Measurements from ENCODE around the gene TBC1D8. TPM values are rescaled to one million over a fixed set of nuclear protein-coding genes. Genes with fewer than 3 reads are reported as not detected.

TBC1D8 gene
- polyA plus RNA-seq, 4 donors: 21.2 to 44.2 (median 30.7) TPM

GRCh38 chr2:101164021-101164420 lies 12.8 kb upstream of the TBC1D8 start:
- DNase-seq (ENCODE audit: low read depth in 4 of 4, low spot score in 3 of 4): no peak

DNA sequence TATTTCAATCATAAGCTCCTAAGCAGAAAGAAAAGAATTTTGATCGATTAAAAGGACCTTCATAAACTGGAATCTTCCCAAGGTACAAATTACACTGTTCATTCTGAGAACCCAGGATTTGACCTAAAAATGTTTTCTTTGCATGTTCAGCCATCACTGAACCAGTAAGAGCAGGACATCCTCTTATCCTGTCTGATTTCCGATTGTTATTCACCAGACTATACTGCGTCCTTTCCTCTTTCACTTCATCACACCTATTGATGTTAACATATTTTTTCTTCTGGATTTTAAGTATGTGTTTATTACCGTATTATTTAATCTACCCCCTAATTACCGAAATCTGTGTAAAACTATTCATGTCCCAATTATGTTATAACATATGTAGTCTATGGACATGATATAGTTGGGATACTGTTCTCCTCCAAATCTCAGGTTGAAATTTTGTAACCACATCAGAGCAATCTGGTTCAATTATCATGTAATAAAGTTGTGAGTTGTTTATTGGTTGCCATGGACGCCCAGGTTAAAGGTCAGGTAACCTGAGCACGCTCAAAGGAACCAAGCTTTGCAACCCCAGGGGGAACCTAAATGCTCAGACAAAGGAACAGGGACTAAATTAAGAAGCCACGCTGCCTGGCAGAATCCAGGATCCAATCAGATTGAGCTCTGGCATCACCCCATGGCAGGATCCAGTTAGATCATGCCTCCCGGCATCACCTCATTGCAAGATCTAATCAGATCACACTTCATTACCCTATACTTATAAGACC lies 11.6 kb upstream of the TBC1D8 start:
- no peak for DNase-seq (ENCODE audit: low read depth in 4 of 4, low spot score in 3 of 4)

GRCh38 chr2:101161658-101162057 lies 10.5 kb upstream of the TBC1D8 start:
- no peak for DNase-seq (ENCODE audit: low read depth in 4 of 4, low spot score in 3 of 4)

DNA sequence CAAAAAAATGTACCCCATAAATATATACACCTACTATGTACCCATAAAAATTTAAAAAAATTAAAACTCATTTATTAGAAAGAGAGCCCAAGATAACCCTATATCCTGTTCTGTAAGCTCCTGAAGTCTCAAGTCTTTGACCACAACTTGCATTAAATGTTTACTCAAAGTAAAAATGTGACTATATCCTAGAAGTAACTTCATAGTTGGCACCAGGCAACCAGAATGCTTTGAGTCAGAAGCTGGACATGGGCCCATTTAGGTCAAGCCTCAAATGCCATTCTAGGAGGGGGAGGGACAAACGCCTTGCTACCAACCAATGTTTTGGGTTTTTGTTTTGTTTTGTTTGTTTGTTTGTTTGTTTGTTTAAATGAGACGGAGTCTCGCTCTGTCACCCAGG lies 9.3 kb upstream of the TBC1D8 start:
- no peak for DNase-seq (ENCODE audit: low read depth in 4 of 4, low spot score in 3 of 4)

DNA sequence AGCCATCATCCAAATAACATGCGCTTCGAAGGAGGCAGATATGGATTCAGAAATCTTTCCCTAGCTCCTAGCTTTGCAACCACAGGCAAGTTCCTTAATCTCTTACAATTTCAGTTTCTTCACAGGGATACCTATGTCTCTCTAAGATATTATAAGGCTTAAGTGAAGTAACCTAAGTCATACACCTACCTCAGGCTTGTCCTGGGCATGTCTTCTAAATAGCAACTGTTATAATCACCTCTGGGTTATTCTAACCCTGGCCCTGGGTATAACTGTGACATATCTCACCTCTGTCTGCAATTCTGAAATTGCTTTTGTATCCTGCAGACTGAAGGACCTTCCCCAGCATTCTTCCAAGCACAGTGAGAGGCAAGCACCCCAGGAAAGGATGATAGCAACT lies 8.3 kb upstream of the TBC1D8 start:
- no peak for DNase-seq (ENCODE audit: low read depth in 4 of 4, low spot score in 3 of 4)

- no peak for DNase-seq (ENCODE audit: low read depth in 4 of 4, low spot score in 3 of 4)
Measured at GRCh38 chr2:101157272-101157671, 6.1 kb upstream of the TBC1D8 start.

DNA sequence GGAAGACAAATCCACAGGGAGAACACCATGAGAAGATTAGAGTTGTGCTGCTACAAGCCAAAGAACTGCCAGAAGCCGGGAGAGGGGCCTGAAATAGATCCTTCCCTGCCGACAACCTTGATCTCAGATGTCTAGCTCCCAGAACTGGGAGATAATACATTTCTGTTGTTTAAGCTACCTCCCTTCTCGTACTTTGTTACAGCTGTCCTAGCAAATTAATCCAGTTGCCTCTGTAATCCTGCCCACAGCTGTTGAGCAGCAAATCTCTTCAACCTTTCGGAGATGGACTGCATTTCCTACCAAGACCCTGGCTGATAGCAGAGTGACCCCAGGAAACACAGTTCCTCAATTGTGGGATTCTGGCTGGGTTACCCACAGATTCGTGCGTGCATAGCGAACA lies 2.6 kb upstream of the TBC1D8 start:
- no peak for DNase-seq (ENCODE audit: low read depth in 4 of 4, low spot score in 3 of 4)

DNA sequence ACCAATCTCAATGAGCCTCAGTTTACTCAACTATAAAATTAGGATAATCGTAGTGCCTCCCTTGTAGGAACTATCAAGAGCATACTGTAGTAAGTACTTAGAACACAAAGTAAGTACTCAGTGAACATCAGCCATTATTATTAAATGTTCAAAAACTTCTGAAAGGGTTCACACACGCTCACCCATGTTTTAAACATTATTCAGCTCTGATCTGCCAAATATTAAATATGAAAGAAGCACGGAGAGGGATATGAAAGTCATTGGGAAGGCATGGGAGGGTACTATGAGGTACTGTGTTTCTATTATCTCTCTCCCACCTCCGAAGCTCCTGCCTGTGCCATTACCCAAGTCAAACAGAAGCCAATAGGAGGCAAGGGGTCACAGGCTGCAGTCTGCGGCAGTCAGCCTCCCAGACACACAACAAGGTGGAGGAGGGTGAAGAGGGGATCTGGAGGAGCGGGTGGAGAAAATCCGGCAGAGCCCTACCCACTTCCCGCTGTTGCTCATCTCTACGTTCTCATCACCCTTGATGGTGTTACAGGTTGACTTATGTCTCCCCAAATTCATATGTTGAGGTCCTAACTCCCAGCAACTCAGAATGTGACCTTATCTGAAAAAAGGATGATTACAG lies 2.0 kb upstream of the TBC1D8 start:
- DNase-seq (ENCODE audit: low read depth in 4 of 4, low spot score in 3 of 4): no peak

DNA sequence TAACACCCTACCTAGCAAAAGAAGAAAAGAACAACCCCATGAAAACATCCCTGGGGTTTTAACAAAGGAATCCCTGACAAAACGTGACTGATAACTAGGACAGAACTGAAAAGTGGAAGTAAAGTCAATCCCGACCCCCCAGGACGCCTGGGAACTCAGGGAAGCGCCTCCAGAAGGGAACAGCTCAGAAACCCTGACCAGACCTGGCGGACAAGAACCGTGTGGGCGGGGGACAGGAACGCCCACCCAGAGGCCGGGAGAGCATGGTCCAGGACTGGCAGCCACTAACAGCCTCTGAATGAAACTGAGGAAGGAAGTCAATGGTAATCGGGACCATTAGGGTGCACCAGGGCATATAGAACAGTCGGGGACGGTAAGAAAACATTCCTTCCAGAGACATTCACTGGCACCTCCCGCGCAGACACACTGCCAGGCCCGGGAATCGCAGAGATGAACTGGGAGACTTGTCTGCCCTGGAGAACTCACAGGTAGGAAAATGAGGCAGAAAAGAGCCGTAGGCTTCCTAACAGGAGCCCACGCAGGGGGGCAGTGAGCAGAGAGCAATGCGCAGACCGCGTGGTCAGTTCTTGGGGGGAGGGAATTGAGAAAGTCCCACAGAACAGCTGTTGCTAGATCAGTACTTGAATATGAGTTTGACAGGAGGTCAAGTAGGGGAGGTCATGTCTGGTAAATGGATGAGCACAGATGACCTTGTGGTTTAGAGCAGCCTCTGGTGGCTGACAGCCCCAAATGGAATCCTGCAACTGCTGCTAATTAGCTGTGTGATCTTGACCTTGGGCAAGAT lies 1.3 kb upstream of the TBC1D8 start:
- DNase-seq (ENCODE audit: low read depth in 4 of 4, low spot score in 3 of 4): peak in 2 of 4 donors; percentile 40 to 54

DNA sequence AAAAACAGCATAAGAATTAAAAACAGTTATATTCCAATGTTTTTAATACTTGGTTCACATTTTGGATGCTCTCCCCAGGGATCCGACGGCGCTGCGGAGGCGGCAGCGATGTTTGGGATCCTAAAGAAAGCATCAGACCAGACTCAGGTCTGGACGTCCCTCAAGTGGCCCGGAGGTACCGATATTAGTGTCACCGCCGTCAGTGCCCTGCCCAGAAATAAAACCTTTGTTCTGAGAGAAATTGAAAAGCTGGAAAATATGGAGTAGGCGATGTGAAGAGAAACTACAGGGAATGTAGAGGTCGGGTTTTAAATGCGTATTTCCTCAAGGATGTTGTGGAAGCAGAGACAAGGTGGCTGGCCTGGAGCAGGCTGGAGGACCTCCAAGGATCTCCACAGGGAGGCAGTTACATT lies 683 bp upstream of the TBC1D8 start:
- DNase-seq (ENCODE audit: low read depth in 4 of 4, low spot score in 3 of 4): peak in 1 of 4 donors; percentile 18

DNA sequence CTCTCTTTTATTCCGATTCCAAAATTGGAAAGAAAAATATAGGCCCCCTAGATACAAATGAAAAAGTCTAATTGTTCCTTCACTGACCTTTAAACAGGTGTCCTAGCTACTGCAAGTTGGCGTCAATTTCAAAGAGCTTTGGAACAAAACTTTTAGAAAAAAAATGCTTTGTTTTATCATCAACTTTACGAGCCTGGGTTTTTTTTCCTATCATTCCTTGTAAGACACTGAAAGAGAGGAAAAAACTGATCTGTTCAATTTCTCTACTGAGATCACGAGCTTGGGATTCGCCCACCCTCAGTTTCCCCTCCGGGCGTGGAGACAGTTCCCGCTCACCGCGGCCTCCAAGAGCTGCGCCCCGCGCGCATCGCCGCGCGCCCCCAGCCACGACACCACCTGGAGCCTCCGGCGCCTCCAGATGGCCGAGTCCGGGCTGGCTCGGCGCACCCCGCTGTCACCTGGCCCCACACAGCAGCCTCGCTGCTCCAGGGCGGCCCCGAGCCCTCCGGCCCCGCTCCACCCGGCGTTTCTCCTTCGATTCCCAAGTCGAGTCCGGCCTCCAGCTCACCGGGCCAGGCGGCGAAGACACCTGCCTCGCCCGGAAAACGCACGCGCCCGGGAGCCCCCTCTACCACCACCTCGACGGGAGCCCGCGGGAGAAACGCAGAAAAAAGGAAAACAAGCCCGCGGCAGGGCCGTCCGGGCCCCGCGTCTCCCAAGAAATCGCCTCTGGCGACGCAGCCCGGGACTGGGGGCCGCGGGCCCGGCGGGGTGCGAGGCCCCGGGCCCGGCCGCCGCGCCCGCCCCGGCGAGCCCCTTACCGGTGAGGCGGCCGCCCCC lies 656 bp downstream of the TBC1D8 start:
- DNase-seq (ENCODE audit: low read depth in 4 of 4, low spot score in 3 of 4): peak in 1 of 4 donors; percentile 14

GRCh38 chr2:101149241-101150192 lies 1.7 kb downstream of the TBC1D8 start:
- peak in 1 of 4 donors; percentile 3 for DNase-seq (ENCODE audit: low read depth in 4 of 4, low spot score in 3 of 4)

- no peak for DNase-seq (ENCODE audit: low read depth in 4 of 4, low spot score in 3 of 4)
Measured at GRCh38 chr2:101148777-101149176, 2.4 kb downstream of the TBC1D8 start.

GRCh38 chr2:101147971-101148370 lies 3.2 kb downstream of the TBC1D8 start:
- no peak for DNase-seq (ENCODE audit: low read depth in 4 of 4, low spot score in 3 of 4)

DNA sequence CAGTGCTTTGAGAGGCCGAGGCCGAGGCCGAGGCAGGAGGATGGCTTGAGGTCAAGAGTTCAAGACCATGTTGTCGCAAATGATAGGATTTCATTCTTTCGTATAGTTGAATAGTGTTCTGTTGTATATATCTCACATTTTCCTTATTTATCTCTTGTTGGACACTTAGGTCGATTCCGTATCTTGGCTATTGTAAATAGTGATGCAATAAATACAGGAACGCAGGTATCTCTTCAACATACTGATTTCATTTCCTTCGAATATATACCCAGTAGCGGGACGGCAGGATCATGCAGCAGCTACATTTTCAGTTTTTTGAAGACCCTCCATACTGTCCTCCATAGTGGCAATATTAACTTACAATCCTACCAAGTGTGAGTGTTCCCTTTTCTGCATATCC lies 4.1 kb downstream of the TBC1D8 start:
- DNase-seq (ENCODE audit: low read depth in 4 of 4, low spot score in 3 of 4): no peak

- no peak for DNase-seq (ENCODE audit: low read depth in 4 of 4, low spot score in 3 of 4)
Measured at GRCh38 chr2:101146535-101146934, 4.6 kb downstream of the TBC1D8 start.

- no peak for DNase-seq (ENCODE audit: low read depth in 4 of 4, low spot score in 3 of 4)
Measured at GRCh38 chr2:101145406-101145805, 5.8 kb downstream of the TBC1D8 start.

GRCh38 chr2:101142163-101142562 lies 9.0 kb downstream of the TBC1D8 start:
- DNase-seq (ENCODE audit: low read depth in 4 of 4, low spot score in 3 of 4): no peak

GRCh38 chr2:101140978-101141655 lies 10.1 kb downstream of the TBC1D8 start:
- DNase-seq (ENCODE audit: low read depth in 4 of 4, low spot score in 3 of 4): no peak

Data from left renal pelvis (tissue), 4 donors.